Inflammatory macrophage treated with lipopolysaccharide for 1 hour (primary cell): ENCODE data around the gene SMYD3.
A peak's percentile ranks its signal among the peaks of the same experiment; 100 is the strongest.

Experiments used
- DNase-seq, 2 donors: peaks; one replicate each; pipeline ENCODE4 v3.0.0-alpha.2; 2020 to 2022

SMYD3 gene

DNA sequence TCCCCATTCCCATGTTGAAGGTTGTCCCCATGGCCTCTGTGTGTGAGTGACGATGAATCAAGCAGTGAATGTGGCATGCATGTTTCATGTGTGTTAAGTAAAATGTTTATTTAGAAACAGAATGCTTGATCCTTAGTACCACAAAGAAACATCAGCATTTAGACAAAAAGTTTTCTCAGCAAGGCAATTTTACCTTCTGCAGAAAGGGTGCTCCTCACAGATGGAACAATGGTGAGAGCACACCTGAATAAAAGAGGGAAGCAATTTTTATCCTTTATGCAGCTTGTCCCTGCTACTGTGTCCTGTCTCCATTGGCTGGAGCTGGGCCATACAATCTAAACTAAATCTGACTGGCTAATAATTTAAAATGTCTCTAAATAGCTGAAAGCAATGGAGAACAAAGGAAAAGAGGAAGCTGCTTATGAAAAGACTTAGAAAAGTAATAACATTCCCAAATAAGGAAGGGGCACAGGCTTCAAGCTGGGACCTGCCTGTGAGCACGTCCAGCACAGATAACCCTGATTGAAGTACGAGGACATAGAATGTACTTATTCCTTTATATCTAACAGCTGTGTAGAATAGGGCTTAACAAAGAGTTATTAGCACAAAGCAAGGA lies 8.4 kb upstream of the SMYD3 start:
- DNase-seq: no peak

DNA sequence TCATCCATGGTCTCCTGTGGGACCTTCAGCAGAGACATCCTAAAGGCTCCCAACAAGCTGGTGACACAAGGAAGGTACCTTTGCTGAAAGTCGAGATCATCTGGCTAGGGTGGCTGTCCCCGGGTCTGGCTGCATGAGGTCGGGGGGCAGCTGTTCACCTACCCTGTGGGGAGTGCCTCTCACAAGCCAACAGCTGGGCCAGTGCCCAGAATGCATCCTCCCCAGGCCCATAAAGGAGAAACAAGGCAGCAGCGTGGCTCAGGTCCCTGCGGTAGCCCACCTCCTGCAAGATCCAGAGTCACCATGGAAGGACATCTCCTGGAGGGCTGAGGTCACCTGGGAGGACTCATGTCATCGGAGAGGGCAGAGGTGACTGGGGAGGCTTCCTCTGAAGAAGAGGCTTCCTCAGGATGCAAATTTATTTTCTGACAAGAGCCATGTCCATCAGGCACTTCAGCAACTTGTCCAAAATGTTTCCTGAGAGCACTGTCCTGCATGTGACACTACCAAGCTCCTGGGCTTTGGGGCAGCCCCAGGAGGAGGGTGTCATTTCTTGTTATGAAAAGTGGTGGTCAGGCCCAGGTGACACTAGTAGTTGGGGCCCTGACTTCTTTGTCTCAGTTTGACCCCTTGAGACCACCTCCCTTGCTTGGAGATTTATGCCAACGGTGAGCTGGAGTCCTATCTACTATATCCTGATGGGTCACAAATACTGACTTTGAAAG lies 6.7 kb upstream of the SMYD3 start:
- no peak for DNase-seq

DNA sequence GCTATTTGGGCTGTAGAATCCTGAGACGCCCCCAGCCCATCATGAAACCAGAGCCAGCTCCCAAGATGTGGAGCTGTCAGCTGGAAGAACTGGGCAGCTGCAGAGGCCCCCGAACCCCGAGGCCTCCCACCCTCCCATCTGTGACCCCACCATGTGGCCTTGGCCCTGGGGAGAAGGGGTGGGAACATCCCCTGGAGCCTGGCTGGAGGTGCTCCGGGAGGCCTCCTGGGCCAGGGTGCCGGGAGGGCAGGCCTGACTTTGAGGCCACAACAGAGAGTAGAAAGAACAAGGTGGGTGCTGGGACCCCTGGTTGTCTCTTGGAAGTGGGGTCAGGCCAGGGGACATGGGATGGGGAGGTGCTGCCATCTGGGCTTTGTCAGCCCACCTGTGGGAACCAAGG lies 6.0 kb upstream of the SMYD3 start:
- DNase-seq: no peak

DNA sequence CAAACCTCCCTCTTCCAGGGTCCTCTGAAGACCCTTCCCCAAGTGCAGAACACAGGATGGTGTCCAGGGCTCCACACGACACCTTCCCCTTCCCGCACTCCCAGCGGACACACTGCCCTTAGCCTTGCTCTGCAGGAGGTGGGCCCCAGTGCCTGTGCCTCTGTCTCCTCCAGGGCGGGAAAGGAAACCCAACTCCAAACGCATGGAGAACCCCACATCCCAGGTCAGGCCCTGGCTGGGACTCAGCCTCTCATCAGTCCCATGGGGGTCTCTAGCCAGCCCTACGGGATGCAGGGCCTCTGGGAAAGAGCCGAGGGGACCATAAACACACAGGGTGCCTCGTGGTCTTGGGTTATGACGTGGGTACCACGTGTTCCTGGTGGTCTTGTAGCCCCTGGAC lies 5.6 kb upstream of the SMYD3 start:
- DNase-seq: no peak

DNA sequence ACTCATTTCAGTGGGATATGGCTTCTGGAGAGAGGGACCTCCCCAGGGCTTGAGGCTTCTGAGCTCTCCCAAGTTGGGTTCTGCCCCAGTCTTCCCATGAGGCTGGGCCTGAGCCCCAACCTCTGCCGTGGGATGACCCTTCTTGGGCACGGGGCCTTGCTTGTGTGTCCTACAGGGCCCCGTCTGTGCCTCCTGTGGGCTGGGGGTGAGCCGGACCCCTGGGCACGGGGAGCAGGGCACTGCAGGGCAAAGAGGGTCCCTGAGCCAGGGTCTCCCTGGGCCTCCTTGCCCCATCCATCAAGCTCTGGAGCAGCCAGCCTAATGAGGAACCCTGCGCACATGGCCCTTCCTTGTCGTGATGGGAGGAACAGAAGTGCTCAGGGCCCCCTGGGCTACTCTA lies 5.2 kb upstream of the SMYD3 start:
- DNase-seq: no peak

GRCh38 chr1:246511203-246511602 lies 4.1 kb upstream of the SMYD3 start:
- no peak for DNase-seq

DNA sequence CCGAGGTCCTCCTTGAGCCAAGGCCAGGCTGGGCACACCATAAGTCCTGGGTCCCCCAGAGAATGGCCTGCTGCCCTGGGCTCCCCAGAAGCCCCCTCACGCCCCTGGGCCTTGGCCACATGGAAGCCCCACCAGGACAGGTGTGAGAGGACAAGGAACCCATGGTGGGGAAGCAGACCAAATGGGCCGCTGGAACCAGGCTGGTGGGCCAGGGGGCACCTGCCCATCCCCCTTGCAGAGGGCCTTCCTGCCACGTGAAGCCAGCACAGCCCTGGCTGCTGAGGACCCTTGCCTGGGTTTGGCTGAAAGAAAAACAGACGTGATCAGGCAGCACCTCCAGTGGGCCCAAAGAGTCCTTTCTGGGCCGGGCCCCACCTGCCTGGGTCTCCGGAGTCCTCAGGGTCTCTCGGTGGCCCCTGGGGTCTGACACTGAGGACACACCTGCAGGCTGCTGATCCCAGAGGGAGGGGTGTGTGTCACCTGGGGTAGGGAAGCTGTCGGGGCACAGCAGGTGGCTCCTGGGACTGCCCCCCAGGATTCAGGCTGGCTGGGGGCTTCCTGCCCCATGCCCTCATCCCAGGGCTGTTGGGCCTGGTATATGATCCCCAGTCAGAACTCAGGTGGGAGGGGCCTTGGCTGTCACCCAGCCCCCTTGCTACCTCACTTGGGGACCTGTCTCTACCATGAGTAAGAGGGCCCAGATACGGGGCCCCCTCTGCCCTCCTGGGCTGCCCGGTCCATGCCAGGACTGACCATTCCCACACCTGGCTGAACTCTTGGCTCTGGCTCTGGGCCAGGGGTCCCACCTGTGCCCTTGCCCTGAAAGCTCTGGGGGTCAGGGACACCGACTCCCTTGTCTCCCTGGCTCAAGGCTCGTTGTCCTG lies 3.3 kb upstream of the SMYD3 start:
- no peak for DNase-seq

DNA sequence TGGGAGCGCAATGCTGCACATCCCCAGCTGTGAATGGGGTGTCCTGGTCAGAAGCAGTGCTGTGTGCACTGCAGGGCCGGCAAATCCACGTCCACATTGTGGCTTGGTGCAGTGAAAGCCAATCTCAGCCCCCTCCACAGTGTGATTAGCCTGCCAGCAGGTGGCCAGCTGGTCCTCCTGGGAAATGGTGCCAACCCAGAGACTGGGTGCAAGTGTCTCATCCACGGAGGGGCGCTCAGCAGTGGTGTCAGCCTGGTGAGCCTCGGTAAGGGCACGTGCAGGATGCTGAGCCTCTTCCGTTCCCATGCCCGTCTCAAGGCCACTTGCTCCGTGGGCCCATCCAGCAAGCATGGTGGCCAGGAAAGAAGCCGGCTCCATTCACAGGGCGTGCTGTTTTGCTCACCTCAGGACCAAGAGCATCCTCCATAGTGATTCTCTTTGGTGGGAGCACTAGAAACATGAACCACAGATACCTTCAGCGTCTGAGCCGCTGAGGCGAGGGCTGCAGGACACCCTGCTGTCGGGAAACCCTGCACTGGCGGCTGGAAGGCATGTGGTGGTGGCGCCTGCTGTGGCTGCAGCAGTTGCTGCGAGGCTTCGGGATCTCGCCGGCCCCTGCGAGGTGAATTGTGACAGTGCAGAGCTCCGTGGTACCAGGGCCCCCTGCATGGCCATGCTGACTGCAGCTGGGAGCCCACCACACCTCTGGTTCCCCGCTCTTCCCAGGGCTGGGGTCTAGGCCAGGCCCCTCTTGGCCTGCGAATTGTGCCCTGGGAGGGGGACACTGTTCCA lies 2.0 kb upstream of the SMYD3 start:
- DNase-seq: no peak

- DNase-seq: no peak
Observed at GRCh38 chr1:246506367-246506673, 759 bp downstream of the SMYD3 start.

GRCh38 chr1:246503341-246503740 lies 3.7 kb downstream of the SMYD3 start:
- DNase-seq: no peak

DNA sequence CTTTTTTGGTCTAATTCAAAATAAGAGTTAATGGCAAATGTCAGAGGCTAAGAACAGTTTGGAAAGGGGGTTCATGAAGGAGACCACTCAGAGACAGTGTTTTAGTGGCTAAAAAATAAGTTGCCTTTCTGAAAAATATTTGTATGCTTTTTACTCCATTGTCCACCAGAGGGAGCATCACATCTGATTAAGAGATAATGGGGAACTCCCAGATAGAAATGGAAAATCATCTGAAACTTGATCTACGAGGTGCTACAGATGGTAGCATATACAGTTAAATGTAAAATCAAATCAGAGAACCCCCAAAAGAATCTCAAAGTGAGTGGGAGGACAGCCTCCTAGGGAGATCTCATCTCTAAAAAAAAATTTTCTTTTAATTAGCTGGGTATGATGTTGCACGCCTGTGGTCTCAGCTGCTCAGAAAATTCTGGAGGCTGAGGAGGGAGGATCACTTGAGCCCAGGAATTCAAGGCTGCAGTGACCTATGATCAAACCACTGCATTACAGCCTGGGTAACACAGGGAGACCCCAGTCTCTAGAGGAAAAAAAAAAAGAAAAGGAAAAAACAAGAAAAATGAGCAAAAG lies 9.7 kb downstream of the SMYD3 start:
- peak; percentile 61 to 86 for DNase-seq

DNA sequence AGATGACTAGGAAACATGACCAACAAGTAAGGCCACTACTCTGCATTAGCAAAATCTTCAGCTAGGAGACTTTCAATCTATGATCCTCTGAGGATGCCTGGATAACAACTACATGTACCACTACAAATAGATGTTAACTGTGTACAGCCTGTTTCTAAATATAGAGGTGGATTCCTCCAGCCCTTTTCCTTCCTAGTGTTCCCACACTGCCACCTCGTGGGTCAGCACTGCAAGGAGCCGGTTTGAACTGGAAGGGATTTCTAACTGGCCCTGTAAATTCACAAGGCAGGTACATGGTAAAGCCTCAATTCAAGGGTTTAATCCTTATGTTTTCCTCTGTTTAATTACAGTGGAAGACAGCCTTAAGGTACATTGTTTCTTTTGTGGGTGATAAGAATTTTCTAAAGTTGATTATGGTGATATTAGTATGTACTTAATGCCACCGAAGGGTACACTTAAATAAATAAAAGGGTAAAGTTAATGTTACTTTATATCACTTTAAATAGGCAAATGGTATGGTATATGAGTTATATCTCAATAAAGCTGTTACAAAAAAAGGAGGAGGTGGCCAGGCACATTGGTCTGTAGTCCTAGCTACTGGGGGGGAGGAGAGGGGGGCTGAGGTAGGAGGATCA lies 14.4 kb downstream of the SMYD3 start:
- DNase-seq: peak; percentile 20 to 60

DNA sequence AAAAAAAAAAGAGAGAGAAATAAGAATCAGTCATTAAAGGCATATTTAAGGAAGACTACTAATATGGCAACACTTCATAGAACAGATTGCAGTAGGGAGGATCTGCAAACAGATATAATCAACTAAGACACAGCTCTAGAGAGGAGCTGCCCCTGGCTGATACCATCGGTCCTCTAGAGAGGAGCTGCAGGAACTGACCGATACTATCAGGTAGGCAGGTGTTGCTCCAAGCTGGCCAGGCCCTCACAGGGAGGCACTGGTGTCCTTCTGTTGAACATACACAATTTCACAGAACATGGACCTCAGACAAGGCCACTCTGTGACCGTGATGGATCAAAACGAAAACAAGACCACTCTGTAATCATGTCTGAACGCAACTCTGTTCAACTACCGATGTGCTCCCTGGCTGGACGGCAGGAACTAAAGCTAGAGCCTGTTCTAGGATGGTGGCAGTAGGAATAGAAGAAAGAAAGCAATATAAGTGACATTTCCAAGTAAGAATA lies 15.5 kb downstream of the SMYD3 start:
- DNase-seq: no peak

DNA sequence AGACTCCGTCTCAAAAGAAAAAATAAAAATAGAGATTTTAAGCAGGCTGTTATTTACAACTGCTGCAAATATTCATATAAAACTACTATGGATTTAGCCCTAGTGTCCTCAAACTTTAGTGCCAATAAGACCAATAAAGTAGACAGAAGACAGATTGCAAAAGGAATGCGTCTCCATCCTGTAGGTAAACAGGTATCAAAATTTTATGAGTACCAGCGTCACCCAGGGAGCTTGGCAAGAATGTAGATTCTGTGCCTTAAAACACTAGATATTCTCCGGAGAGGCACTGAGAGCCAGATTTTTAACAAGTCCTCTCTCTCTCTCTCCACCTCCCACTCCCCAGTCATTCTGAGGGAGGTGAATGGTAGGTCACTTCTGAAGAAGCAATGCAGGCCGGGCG lies 18.4 kb downstream of the SMYD3 start:
- DNase-seq: no peak

DNA sequence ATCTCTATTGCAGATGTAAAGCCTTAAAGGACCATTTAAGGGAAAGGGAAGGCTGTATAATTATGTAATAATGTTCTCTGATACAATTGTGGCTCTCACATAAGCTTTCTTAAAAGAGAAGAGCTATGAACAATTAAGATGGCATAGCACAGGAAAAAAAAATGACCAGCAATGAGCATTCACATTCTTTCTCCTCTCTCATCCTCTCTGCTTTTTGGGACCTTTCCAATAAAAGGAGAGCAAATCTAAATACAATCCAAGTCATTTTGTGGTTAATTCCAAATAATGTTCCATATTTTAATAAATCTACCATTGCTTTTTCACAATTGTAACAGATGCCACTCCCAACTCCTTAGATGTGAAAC lies 23.5 kb downstream of the SMYD3 start:
- no peak for DNase-seq

DNA sequence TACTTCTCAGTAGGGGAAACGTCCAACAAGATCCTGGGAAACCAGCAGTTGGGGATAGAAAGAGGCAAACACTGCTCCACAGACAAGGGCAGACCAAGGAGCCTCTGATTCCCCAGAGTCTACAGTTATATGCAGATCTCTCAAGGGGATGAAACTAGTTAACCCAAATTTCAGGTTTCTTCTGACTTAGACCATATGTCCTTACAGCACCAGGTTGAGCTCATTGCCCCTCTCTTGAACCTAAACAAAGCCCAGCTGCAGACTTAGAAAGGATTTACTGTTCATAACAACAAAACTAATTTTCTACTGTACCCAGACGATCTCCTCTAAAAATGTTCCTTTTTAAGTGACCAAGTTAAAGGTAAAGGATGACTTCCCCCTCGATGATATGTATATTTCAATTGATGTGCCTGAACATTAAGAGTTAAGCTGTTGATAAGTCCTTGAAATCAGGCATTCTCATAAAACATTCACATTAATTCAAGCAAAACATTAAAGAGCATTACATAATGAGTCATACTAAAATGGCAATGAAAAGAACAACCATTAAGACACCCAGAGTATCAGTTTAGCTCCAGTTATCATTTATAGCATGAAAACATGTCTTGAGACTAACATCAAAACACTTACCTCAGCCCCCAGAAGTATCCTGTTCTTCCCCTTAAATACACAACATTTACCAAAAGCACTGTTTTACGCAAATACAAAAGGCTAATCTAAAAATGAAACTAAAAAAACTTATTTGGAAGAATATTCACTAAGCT lies 24.1 kb downstream of the SMYD3 start:
- peak in 1 of 2 donors; percentile 9 for DNase-seq

DNA sequence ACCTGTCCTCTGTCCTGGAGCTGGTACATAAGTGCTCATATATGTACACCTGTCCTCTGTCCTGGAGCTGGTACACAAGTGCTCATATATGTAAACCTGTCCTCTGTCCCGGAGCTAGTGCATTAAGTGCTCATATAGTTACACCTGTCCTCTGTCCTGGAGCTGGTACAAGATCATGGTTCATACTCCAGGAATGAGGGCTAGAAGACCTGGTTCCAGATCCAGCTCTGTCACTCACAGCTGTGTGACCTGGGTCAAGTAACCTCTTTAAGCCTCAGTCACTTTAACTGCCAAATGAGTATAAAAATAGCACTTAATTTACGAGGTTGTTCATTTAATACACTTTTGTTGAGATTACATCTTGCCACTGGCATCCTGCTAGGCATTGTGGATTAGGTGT lies 28.0 kb downstream of the SMYD3 start:
- no peak for DNase-seq

- DNase-seq: no peak
Observed at GRCh38 chr1:246477634-246478033, 29.4 kb downstream of the SMYD3 start.

GRCh38 chr1:246476771-246477170 lies 30.3 kb downstream of the SMYD3 start:
- DNase-seq: no peak

DNA sequence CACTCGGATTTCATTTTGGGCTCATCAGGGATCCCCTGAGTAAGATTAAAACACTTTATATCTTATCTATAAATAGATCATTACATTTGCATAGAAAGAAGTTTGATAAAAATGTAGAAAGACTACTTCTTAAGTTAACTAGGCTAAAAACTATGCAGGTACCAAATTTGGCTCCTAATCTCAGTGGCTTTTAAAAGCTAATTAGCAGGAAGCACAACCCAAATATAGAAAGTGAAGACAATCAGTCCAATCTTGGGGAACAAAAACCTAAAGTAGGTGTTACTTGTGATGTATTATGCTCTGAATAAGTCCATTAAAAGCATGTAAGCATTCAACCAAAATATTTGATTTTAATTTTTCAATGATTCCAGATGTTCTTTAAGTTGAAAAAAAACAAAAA lies 35.4 kb downstream of the SMYD3 start:
- no peak for DNase-seq

DNA sequence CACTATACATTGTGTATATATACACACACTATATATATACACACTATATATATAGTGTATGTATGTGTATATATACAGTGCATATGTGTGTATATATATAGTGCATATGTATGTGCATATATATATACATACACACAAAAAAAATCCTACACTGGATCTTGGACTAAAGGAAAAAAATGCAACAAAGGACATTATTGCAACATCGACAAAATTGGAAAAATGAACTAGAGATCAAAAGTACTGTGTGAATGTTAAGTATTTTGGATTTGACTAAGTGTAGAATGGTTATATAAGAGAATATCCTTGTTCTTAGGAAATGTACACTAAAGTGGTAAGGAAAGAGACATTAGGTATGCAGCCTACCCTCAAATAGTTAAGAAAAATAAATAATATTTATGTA lies 36.5 kb downstream of the SMYD3 start:
- no peak for DNase-seq

GRCh38 chr1:246462986-246463385 lies 44.1 kb downstream of the SMYD3 start:
- DNase-seq: no peak
